Measurements from ENCODE around the gene PAK4.

DNA sequence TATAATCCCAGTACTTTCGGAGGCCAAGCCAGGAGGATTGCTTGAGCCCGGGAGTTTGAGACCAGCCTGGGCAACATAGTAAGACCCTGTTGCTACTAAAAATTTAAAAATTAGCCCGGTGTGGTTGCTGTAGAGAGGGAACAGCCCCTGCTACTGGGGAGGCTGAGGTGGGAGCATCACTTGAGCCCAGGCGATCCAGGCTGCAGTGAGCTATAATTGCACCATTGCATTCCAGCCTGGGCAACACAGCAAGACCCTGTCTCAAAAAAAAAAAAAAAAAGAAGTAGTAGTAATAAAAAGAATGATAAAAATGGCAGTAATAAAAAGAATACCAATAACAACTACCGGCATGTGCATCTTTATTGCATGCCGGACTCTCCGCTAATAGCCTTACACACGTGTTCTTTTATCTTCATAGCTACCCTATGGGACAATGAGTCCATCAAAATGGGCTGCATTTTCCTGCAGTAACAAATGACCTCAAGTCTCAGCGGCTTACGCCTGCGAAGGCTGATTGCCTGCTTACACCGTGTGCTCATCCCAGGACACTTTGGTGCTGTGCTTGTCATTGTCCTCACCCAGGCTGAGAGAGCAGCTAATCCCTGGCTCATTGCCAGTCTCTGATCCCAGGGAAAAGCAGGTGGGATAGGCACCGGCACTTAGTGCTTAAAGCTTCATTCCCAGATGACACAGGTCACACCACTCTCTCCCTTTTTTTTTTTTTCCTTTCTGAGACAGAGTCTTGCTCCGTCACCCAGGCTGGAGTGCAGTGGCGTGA lies 92.8 kb downstream of the PAK4 start:
- TF ChIP-seq, protein P1, sequence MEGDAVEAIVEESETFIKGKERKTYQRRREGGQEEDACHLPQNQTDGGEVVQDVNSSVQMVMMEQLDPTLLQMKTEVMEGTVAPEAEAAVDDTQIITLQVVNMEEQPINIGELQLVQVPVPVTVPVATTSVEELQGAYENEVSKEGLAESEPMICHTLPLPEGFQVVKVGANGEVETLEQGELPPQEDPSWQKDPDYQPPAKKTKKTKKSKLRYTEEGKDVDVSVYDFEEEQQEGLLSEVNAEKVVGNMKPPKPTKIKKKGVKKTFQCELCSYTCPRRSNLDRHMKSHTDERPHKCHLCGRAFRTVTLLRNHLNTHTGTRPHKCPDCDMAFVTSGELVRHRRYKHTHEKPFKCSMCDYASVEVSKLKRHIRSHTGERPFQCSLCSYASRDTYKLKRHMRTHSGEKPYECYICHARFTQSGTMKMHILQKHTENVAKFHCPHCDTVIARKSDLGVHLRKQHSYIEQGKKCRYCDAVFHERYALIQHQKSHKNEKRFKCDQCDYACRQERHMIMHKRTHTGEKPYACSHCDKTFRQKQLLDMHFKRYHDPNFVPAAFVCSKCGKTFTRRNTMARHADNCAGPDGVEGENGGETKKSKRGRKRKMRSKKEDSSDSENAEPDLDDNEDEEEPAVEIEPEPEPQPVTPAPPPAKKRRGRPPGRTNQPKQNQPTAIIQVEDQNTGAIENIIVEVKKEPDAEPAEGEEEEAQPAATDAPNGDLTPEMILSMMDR (conservative IDR thresholded peaks at IDR 0.05; ENCODE audit: low read depth, low read length), result no peak
- TF ChIP-seq EZH2 (IDR thresholded peaks at IDR 0.05; ENCODE audit: borderline replicate concordance, low read depth, low read length, poor library complexity, severe bottlenecking), result no peak

Measured in A673 (cell line).